ENCODE results near the gene CDH4.

Gene CDH4

DNA sequence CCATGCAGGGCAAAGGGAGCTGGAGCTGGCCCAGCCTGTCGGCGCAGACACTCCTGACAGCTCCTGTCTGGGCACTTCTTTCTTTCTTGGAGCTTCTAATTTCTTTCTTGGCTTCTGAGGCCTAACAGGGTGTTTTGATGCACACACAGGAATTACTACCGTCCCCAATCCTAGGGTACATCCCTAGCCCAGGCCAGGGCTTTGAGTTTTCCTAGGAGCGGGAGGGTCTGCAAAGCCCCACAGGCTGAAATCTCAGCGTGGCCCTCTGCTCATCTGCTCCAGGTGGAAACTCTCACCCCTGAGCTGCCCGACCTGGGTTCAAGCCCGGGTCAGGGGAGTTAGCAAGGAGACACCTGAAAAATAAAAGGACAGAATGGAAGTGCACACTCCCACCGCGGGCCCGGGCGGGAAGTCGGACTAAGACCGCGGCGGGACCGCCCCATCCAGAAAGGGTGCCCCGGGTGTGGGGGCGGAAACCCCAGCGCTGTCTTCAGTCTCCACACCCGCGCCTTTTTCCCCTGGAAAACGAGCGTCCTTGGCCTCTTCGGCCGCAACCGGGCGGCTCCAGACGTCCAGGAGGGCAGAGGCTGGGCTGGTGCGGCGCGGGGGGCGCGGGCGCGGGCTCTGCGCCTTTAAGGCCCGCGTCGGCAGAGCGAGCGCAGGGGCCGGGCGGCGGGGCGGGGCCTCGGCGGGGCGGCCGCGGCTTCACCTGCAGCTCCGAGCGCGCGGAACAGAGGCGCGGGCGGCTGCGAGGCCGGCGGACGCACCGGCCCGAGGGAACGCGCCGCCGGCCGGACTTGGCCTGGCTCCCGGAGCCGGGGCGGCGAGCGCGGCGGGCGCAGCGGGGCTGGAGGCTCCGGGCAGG is at the start of gene CDH4:
TSS of gene CDH4 (plus strand) at position 733 of the 865 bp plus-strand sequence.
- DNase-seq = no peak

- DNase-seq = no peak
These were observed 48.7 kb upstream of the CDH4 start for GRCh38 chr20:61203320-61203719.

GRCh38 chr20:61204206-61204605 is 47.9 kb upstream of the CDH4 start:
- DNase-seq = no peak

- no peak for DNase-seq
These were observed 46.3 kb upstream of the CDH4 start for GRCh38 chr20:61205769-61206168.

DNA sequence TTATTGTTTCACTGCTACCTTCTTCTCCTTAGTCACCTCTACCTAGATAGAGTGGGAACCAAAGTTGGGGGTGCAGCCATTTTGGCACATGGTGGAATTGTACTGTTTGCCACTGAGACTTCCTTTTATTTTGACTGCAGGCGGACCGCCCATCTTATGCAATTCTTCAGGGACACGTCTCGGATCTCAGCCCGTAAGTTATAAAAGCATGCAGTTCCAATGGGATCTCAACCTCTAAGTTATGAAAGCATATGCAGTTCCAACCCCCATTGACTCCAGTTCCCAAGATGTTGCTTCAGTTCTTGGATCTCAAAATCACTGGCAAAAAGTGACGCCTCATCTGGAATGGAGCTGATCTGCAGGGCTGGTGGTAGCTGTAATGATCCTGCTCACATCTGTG is 41.2 kb upstream of the CDH4 start:
- DNase-seq = no peak

GRCh38 chr20:61217848-61218247 is 34.2 kb upstream of the CDH4 start:
- no peak for DNase-seq

DNA sequence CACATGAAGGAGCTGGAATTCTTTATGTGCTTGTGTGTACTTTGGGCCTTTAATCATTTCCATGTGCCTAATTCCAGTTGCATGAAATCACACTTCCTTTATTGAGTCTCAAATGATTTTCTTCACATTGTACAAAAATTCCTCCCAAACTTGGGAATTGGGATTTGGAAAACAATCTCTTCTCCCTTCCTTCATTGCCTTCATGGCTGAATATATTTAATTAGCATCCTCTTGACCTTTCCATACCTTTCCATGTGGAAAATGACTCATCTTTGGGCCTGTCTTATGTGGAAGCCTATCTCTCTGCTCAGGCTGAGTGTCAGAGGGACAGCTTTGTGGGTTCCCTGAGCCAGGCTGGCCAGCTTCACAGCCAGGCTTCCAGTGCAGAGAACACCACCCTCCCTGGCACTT is 33.0 kb upstream of the CDH4 start:
- no peak for DNase-seq

DNA sequence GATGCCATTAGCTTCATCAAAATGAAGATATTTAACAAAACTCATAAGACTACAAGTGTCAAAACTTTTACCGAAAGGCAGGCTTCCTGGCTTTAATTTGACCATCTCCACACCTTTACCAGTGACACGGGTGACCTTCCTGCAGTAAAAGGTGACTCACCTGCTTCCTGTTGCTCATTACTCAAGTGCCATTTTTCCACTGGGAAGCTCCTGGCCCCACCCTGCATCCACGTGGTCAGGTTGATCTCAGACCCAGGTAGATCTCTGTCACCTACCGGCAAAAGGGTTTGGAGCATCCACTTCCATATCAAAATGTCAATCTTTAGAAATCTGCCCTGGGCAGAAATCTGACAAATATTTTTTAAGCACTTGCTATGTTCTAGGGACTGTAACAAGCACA is 31.9 kb upstream of the CDH4 start:
- no peak for DNase-seq

DNA sequence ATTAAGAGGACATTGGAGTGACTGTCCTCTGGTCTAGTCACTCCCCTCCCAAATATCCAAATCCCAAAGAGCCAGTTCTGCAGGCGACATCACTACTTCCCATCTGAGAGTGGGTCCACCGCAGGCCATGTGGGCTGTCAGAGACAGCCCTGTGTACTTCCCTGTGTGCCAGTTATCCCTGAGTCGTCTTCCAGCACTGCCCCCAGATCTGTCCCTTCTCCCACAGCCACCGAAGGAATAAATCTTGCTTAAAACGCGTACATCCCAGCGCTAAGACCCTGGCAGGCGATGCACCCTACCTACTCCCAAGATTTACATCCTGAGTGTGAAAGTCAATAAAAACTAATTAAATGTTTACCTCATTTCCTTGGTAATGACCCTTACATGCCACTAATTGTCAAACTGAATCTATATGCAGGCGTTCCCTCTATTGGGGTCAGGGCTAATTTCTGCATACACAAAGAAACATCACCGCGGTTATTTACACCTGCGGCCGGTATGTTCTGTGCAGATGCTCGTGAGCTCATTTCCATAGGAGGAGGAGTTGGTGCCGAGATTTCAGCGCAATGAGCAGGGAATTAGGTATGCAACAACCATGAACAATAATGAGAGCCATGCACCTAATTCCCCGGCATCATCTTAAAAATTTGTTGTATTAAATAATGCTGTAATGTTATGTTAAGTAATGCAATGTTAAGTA is 31.3 kb upstream of the CDH4 start:
- no peak for DNase-seq

DNA sequence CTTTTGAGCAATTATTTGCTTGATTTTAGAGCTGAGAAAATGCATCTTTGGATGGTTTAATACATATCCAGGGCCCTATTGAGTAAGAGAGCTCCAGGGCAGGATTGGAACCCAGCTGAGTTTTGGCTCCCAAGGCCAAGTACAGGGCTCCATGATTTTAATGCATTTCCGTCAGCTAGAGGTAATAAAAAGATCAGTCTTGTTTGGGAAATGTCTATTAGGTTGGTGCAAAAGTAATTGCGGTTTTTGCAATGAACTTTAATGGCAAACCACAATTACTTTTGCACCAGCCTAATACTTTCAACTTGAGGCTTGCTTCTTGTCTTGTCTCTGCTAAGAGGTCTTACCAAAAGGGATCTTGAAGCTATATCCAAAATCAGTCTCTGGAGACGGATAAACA is 29.4 kb upstream of the CDH4 start:
- DNase-seq = no peak

GRCh38 chr20:61223121-61223520 is 28.9 kb upstream of the CDH4 start:
- no peak for DNase-seq

- no peak for DNase-seq
These were observed 21.9 kb upstream of the CDH4 start for GRCh38 chr20:61230166-61230565.

GRCh38 chr20:61233590-61233989 is 18.5 kb upstream of the CDH4 start:
- DNase-seq = no peak

- no peak for DNase-seq
These were observed 17.7 kb upstream of the CDH4 start for GRCh38 chr20:61234224-61234890.

- no peak for DNase-seq
These were observed 15.3 kb upstream of the CDH4 start for GRCh38 chr20:61236713-61237112.

GRCh38 chr20:61238813-61239212 is 13.2 kb upstream of the CDH4 start:
- DNase-seq = no peak

DNA sequence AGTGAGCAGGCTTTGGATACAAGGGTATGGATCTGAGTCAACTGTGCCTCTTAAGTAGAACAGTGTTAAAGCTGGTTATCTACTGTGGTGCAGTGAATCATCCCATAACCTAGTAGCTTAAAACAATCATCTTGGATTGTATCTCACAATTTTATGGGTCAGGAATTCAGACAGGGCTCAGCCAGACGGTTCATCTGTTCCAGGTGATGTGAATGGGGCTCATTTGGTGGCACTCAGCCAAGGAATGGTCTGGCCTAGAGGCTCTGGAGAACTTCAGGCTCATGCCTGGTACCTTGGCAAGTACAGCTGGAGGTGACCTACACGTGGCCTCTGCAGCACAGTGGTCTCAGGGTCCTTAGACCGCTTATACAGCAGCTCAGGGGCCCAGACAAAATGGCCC is 11.2 kb upstream of the CDH4 start:
- DNase-seq = no peak

- DNase-seq = no peak
These were observed 7.8 kb upstream of the CDH4 start for GRCh38 chr20:61244213-61244612.

GRCh38 chr20:61246269-61246668 is 5.8 kb upstream of the CDH4 start:
- no peak for DNase-seq

- no peak for DNase-seq
These were observed 2.4 kb upstream of the CDH4 start for GRCh38 chr20:61249626-61250025.

DNA sequence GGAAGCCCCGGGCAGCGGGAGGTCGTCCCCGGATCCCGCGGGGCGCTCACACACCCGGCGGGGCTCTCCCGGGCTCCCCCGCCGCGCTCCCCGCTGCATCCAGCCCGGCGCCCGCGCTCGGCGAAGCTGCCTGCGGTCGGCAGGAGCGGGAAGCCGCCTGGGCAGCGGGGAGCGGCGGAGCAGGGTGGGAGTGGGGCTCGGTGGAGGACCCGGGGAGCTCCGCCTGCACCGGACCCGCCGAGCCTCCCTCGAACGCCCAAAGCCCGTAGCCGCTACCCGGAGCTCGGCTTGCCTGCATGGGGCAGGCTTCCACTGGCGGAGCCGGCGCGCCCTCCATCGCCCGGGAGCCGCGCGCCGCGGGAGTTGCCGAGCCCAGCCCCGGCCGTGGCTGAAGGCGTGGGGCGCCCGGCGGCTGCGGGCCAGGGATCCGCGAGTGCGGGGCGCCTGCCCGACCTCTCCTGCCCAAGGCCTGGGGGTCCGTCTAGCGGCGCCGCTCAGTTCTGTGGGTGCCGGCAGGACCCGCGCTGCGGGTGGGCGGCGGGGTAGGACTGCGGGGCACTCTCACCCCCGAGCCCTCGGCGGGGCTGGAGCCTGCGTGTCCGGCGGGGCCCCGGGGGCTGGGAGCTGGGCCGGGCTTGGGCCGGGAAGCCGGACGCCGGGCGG is 671 bp downstream of the CDH4 start:
- no peak for DNase-seq

DNA sequence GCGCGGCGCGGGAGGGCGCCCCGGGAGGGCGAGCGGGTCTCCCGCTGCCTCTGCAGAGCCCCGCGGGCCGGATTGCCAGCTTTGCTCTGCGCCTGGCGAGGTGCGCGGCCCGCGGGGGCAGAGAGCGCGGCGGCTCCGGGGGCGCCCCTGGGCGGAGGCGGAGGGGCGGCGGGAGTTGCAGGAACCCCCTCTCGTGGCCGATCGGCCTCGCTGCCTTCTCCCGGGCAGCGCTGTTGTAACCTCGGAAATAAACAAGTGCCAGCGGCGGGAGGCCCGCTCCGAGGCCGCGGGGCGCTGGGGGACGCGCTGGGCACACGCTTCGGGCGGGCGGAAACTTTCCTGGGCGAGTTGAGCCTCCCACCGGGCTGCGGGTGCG is 1.2 kb downstream of the CDH4 start:
- no peak for DNase-seq

All from SIG-M5 (cell line).